IPS DF 4.7 (cell line): Measurements from ENCODE around the gene ZNF202.
"Not testable (repeated sequence)": the region's sequence is repeated elsewhere in the genome, so short reads cannot be mapped to it uniquely, and the experiment has no call there.

ENCODE experiments used
- DNase-seq: peaks from one replicate; pipeline ENCODE4 v3.0.0-alpha.2; 2013; ENCODE audit warnings: low spot score; ENCODE audit errors: extremely low read depth

The ZNF202 gene

GRCh38 chr11:123741159-123742030 is at the start of gene ZNF202:
Gene ZNF202, minus strand, starts transcription at chr11:123741660. Its CDS starts 10,772 bp downstream, at chr11:123730888.
- DNase-seq: peak; percentile 56

GRCh38 chr11:123783536-123783935 is 42.1 kb upstream of the ZNF202 start:
- no peak for DNase-seq

- DNase-seq: no peak
Observed at GRCh38 chr11:123778511-123778910, 37.1 kb upstream of the ZNF202 start.

GRCh38 chr11:123775715-123776549 is 34.5 kb upstream of the ZNF202 start:
- DNase-seq: no peak

- DNase-seq: peak; percentile 85
Observed at GRCh38 chr11:123775289-123775688, 33.8 kb upstream of the ZNF202 start.

- DNase-seq: no peak
Observed at GRCh38 chr11:123773959-123774358, 32.5 kb upstream of the ZNF202 start.

- no peak for DNase-seq
Observed at GRCh38 chr11:123773026-123773425, 31.6 kb upstream of the ZNF202 start.

GRCh38 chr11:123771664-123772063 is 30.2 kb upstream of the ZNF202 start:
- no peak for DNase-seq

GRCh38 chr11:123770712-123771111 is 29.3 kb upstream of the ZNF202 start:
- DNase-seq: no peak

GRCh38 chr11:123765601-123766000 is 24.1 kb upstream of the ZNF202 start:
- no peak for DNase-seq

GRCh38 chr11:123762422-123762821 is 21.0 kb upstream of the ZNF202 start:
- no peak for DNase-seq

- no peak for DNase-seq
Observed at GRCh38 chr11:123760894-123761293, 19.4 kb upstream of the ZNF202 start.

GRCh38 chr11:123757976-123758375 is 16.5 kb upstream of the ZNF202 start:
- no peak for DNase-seq

- no peak for DNase-seq
Observed at GRCh38 chr11:123755813-123756212, 14.4 kb upstream of the ZNF202 start.

GRCh38 chr11:123755344-123755743 is 13.9 kb upstream of the ZNF202 start:
- no peak for DNase-seq

- DNase-seq: no peak
Observed at GRCh38 chr11:123754101-123754568, 12.7 kb upstream of the ZNF202 start, which contains the start of gene OR6X1. Gene OR6X1, minus strand, starts transcription at chr11:123754518. Its CDS starts 0 bp downstream, at chr11:123754518.

- no peak for DNase-seq
Observed at GRCh38 chr11:123753110-123753509, 11.7 kb upstream of the ZNF202 start.

- DNase-seq: no peak
Observed at GRCh38 chr11:123751781-123752180, 10.3 kb upstream of the ZNF202 start.

GRCh38 chr11:123748349-123748748 is 6.9 kb upstream of the ZNF202 start:
- DNase-seq: not testable (repeated sequence)

- peak; percentile 28 for DNase-seq
Observed at GRCh38 chr11:123745764-123746451, 4.4 kb upstream of the ZNF202 start.

GRCh38 chr11:123742724-123743120 is 1.3 kb upstream of the ZNF202 start:
- peak; percentile 11 for DNase-seq
